HEK293T (cell line): ENCODE data around the gene STX1B.

Source experiments
- ARNT ChIP-seq: fragments of 450-650 bp; IDR thresholded peaks from 2 replicates; pipeline ENCODE4 v1.6.1; 2017; ENCODE audit warnings: mild to moderate bottlenecking
- BHLHE40 ChIP-seq: fragments of 450-650 bp; IDR thresholded peaks from 2 replicates; pipeline ENCODE4 v1.6.1; 2016; ENCODE audit warnings: mild to moderate bottlenecking, moderate library complexity, borderline replicate concordance
- CTBP1 ChIP-seq: fragments of 450-650 bp; IDR thresholded peaks from 2 replicates; pipeline ENCODE4 v1.6.1; 2016; ENCODE audit warnings: borderline replicate concordance
- ELF4 ChIP-seq: fragments of 450-650 bp; IDR thresholded peaks from 2 replicates; pipeline ENCODE4 v1.6.1; 2017; ENCODE audit warnings: antibody characterized with exemption
- FOXA1 ChIP-seq: fragments of 450-650 bp; IDR thresholded peaks from 2 replicates; pipeline ENCODE4 v1.6.1; 2016; ENCODE audit warnings: mild to moderate bottlenecking
- FOXK2 ChIP-seq: fragments of 450-650 bp; IDR thresholded peaks from 2 replicates; pipeline ENCODE4 v1.6.1; 2016; ENCODE audit warnings: mild to moderate bottlenecking
- FOXM1 ChIP-seq: fragments of 450-650 bp; IDR thresholded peaks from 2 replicates; pipeline ENCODE4 v1.6.1; 2017; ENCODE audit warnings: mild to moderate bottlenecking, borderline replicate concordance
- HDGF ChIP-seq: fragments of 450-650 bp; IDR thresholded peaks from 2 replicates; pipeline ENCODE4 v1.6.1; 2017; ENCODE audit warnings: antibody characterized with exemption, borderline replicate concordance
- L3MBTL2 ChIP-seq: fragments of 450-650 bp; conservative IDR thresholded peaks from 2 replicates; pipeline ENCODE4 v1.6.1; 2016; ENCODE audit warnings: mild to moderate bottlenecking
- SP1 ChIP-seq: fragments of 450-650 bp; IDR thresholded peaks from 2 replicates; pipeline ENCODE4 v1.6.1; 2017
- SUZ12 ChIP-seq: fragments of 450-650 bp; IDR thresholded peaks from 2 replicates; pipeline ENCODE4 v1.6.1; 2016; ENCODE audit warnings: mild to moderate bottlenecking
- TARDBP ChIP-seq: fragments of 450-650 bp; IDR thresholded peaks from 2 replicates; pipeline ENCODE4 v1.6.1; 2016
- ZNF384 ChIP-seq: fragments of 450-650 bp; IDR thresholded peaks from 2 replicates; pipeline ENCODE4 v1.6.1; 2016
- TF ChIP-seq, protein P1 (sequence below): fragments of 450-650 bp; IDR thresholded peaks from 2 replicates; pipeline ENCODE4 v1.6.1; 2016

DNA sequence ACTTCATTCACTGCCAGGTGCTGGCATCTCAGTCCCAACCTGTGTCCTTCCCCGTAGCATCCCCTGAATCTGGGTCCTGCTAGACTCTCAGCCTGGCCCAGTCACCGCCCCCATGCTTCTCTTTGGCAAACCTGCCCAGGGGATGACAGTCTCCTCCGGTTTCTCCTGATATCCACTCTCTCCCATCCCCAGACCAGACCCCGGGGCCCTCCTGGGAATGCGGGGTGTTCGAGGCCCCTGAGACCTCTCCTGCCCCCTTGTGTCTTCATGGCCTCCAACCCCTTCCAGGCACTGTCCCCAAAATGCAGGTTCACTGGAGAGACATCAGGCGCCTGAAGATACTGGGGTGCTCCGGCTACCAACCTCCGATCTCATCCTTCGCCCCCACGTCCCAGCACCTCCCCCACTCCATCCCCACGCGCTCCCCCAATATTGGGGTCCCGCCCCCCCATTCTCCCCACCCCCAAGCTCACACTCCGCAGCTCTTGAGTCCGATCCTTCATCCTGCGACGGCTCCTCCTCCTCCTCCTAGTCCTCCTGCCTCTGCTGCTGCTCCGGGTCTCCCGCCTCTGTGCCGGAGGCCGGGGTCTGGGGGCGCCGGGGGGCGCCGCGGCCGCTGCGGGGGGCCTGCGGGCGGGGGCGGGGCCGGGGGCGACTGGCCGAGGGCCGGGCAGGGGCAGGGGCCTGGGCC is 399 bp downstream of the STX1B start:
- TF ChIP-seq FOXM1 (no peak), FOXA1 (no peak), BHLHE40 (no peak), SP1 (no peak), SUZ12 (no peak), HDGF (no peak), ARNT (no peak), CTBP1 (no peak), ZNF384 (no peak), ELF4 (no peak), FOXK2 (no peak), L3MBTL2 (no peak), TARDBP (no peak)
- TF ChIP-seq, protein P1, sequence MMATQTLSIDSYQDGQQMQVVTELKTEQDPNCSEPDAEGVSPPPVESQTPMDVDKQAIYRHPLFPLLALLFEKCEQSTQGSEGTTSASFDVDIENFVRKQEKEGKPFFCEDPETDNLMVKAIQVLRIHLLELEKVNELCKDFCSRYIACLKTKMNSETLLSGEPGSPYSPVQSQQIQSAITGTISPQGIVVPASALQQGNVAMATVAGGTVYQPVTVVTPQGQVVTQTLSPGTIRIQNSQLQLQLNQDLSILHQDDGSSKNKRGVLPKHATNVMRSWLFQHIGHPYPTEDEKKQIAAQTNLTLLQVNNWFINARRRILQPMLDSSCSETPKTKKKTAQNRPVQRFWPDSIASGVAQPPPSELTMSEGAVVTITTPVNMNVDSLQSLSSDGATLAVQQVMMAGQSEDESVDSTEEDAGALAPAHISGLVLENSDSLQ, result no peak
